Activated naive CD8-positive, alpha-beta T cell (primary cell): ENCODE measurements around the gene ROMO1.
A peak's percentile ranks its signal among the peaks of the same experiment; 100 is the strongest.
"Not testable (repeated sequence)": the region's sequence is repeated elsewhere in the genome, so short reads cannot be mapped to it uniquely, and the experiment has no call there.

Experiments
- H3K27ac Mint-ChIP-seq: one replicate; pipeline ENCODE4 v1.8.0; 2021; ENCODE audit warnings: mixed read lengths
- H3K27me3 Mint-ChIP-seq: one replicate; pipeline ENCODE4 v1.8.0; 2021; ENCODE audit warnings: mixed read lengths
- H3K36me3 Mint-ChIP-seq: one replicate; pipeline ENCODE4 v1.8.0; 2021; ENCODE audit warnings: mixed read lengths
- H3K4me1 Mint-ChIP-seq: one replicate; pipeline ENCODE4 v1.8.0; 2021; ENCODE audit warnings: low read depth, mixed read lengths
- H3K4me3 Mint-ChIP-seq: one replicate; pipeline ENCODE4 v1.8.0; 2021; ENCODE audit warnings: mild to moderate bottlenecking, mixed read lengths
- H3K9me3 Mint-ChIP-seq: one replicate; pipeline ENCODE4 v1.8.0; 2021; ENCODE audit warnings: low read depth, mixed read lengths

Gene ROMO1

DNA sequence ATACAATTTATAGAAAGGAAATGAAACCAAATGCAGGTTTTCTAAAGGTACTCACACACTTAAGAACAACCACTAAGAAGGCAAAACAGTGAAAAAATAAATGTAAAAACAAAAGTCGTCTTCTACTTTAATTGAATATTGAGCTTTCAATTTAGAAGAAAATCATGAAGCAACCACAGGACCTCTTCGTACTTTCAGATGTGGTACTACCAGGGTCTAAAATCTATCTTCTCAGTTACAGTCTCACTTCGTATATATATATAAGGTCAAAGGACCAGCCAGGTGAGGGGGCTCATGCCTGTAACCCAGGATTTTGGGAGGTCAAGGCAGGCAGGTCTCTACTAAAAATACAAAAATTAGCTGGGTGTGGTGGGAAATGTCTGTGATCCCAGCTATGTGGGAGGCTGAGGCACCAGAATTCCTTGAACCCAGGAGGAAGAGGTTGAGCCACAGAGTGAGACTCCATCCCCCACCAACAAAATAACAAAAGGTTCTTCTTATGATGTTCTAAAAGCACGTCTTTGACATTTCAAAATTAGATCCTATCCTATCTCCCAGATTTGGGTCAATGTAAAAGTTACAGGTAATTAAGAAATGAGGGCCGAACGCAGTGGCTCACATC is 12.5 kb downstream of the ROMO1 start:
- Mint-ChIP-seq H3K4me3 (peak overlapping the region; percentile 68), H3K36me3 (peaks cover 2% of the 10 kb centered on the region), H3K27me3 (no peaks in the 10 kb centered on the region), H3K9me3 (no peaks in the 10 kb centered on the region), H3K4me1 (peaks cover 63% of the 10 kb centered on the region), H3K27ac (peak overlapping the region; percentile 79)

DNA sequence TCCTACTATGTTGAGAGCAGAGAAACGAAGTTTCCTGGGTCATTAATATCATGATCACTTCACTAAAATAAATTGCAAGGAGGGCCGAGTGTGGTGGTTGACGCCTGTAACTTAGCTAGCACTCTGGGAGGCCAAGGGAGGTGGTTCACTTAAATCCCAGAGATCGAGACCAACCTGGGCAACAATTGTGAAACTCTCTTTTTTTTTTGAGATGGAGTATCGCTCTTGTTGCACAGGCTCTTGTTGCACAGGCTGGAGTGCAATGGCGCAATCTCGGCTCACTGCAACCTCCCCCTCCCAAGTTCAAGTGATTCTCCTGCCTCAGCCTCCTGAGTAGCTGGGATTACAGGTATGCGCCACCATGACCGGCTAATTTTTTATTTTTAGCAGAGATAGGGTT is 13.9 kb downstream of the ROMO1 start:
- not testable (repeated sequence) for H3K27me3 Mint-ChIP-seq, H3K36me3 Mint-ChIP-seq, H3K9me3 Mint-ChIP-seq
- H3K27ac Mint-ChIP-seq, result peak overlapping the region; percentile 41
- peak overlapping the region; percentile 40 for H3K4me3 Mint-ChIP-seq
- peaks cover 70% of the 10 kb centered on the region for H3K4me1 Mint-ChIP-seq

DNA sequence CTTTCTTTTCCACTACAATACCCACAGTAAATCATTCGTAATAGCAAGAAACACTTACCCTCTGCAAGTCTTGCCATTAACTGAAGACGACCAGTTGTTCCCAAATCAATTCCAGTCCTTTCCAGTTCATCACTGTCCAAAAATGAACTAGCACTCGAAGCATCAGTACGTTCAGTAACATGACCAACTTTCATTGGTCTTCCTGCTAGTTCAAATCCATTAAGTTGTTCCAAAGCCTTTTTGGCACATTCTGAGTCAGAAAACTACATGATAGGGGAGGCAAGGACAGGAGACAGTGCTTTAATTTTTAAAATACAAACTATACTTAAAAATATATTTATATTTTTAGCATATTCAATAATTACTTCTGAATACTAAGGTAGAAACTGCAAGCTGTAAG is 14.9 kb downstream of the ROMO1 start:
- H3K27ac Mint-ChIP-seq, result no peak overlapping the region
- H3K4me1 Mint-ChIP-seq, result peaks cover 64% of the 10 kb centered on the region

DNA sequence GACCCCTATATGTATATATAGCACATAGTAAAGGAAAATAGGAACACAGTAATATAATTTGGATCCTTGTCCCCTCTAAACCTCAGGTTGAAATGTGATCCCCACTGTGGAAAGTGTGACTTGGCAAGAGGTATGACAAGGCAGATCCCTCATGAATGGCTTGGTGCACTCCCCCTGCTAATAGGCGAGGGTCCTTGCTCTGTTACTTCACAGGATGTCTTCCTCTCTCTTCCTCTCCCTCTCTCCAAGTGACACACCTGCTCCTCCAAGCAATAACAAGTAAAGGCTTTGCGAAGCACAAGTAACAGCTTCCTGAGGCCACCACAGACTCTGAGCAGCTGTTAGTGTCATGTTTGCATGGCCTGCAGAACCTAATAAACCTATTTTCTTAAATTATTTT is 16.4 kb downstream of the ROMO1 start:
- Mint-ChIP-seq H3K27ac (peak overlapping the region; percentile 73), H3K27me3 (no peaks in the 10 kb centered on the region), H3K4me3 (no peak overlapping the region), H3K4me1 (peaks cover 57% of the 10 kb centered on the region), H3K9me3 (no peaks in the 10 kb centered on the region), H3K36me3 (peaks cover 2% of the 10 kb centered on the region)

More for the DNA sequence above, 14.9 kb downstream of the ROMO1 start:
- no peaks in the 10 kb centered on the region for H3K9me3 Mint-ChIP-seq
- peaks cover 2% of the 10 kb centered on the region for H3K36me3 Mint-ChIP-seq
- H3K27me3 Mint-ChIP-seq, result no peaks in the 10 kb centered on the region
- no peak overlapping the region for H3K4me3 Mint-ChIP-seq

DNA sequence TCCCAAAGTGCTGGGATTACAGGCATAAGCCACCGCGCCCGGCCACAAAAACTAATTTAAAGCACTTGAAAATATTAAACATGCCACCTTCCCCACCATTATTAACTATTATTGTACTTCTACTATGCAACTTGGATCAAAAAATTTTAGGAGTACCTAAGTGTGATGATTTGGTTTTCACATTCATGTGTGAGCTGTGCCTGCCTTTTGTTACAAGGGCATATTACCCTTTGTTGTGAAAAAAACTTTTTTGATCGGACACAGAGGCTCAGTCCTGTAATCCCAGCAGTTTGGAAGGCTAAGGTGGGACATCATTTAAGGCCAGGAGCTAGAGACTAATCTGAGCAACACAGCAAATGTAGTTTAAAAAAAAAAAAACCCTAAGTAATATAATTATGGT is 17.1 kb downstream of the ROMO1 start:
- H3K27me3 Mint-ChIP-seq, result no peaks in the 10 kb centered on the region
- H3K4me3 Mint-ChIP-seq, result no peak overlapping the region
- no peaks in the 10 kb centered on the region for H3K9me3 Mint-ChIP-seq
- H3K27ac Mint-ChIP-seq, result peak overlapping the region; percentile 17
- peaks cover 53% of the 10 kb centered on the region for H3K4me1 Mint-ChIP-seq
- H3K36me3 Mint-ChIP-seq, result peaks cover 2% of the 10 kb centered on the region

DNA sequence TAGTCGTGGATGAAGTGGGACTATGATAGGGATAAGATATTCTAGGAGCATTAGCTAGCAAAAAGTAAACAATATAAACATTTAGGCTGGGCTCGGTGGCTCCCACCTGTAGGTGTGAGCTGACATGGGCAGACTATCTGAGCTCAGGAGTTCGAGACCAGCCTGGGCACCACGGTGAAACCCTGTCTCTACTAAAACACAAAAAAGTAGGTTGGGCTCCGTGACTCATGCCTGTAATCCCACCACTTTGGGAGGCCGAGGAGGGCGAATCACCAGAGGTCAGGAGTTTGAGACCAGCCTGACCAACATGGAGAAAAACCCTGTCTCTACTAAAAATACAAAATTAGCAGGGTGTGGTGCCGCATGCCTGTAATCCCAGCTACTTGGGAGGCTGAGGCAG is 19.1 kb downstream of the ROMO1 start:
- Mint-ChIP-seq H3K4me1 (peaks cover 53% of the 10 kb centered on the region), H3K27ac (peak overlapping the region; percentile 61)
- H3K36me3 Mint-ChIP-seq, H3K4me3 Mint-ChIP-seq, H3K9me3 Mint-ChIP-seq, H3K27me3 Mint-ChIP-seq: not testable (repeated sequence)

DNA sequence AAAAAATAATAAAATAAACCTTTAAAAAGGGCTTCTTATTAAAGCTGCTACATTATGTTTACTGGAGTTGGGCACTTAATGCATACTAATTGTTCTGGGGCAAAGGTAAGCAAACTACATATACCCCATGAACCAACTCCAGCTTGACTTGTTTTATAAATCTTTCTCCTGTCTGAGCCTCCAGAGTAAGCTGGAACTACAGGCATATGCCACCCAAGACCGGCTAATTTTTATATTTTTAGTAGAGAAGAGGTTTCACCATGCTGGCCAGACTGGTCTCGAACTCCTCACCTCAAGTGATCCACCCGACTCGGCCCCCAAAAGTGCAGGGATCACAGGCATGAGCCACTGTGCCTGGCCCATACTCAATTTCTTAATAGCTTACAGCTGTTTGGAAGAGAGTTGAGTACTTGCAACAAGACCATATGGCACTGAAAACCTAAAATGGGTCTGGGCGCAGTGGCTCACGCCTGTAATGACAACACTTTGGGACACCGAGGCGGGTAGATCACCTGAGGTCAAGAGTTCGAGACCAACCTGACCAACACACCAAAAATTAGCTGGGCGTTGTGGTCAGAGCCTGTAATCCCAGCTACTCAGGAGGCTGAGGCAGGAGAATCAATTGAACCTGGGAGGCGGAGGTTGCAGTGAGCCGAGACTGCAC is 19.9 kb downstream of the ROMO1 start:
- no peaks in the 10 kb centered on the region for H3K27me3 Mint-ChIP-seq

DNA sequence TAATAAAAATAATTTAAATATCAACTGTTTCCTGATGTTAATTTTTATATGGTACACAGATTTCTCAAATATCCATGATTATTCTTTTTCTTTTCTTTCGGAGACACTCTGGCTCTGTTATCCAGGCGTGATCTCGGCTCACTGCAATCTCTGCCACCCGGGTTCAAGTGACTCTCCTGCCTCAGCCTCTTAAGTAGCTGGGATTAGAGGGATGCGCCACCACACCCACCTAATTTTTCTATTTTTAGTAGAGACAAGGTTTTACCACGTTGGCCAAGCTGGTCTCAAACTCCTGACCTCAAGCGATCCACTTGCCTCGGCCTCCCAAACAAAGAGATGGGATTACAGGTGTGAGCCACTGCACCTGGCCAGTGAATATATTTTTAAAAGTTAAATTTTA is 20.5 kb downstream of the ROMO1 start:
- H3K4me3 Mint-ChIP-seq, result no peak overlapping the region
- H3K4me1 Mint-ChIP-seq, result peaks cover 50% of the 10 kb centered on the region

More for the DNA sequence above, 19.9 kb downstream of the ROMO1 start:
- Mint-ChIP-seq H3K36me3 (peaks cover 4% of the 10 kb centered on the region), H3K4me3 (no peak overlapping the region), H3K9me3 (no peaks in the 10 kb centered on the region), H3K27ac (no peak overlapping the region), H3K4me1 (peaks cover 49% of the 10 kb centered on the region)

DNA sequence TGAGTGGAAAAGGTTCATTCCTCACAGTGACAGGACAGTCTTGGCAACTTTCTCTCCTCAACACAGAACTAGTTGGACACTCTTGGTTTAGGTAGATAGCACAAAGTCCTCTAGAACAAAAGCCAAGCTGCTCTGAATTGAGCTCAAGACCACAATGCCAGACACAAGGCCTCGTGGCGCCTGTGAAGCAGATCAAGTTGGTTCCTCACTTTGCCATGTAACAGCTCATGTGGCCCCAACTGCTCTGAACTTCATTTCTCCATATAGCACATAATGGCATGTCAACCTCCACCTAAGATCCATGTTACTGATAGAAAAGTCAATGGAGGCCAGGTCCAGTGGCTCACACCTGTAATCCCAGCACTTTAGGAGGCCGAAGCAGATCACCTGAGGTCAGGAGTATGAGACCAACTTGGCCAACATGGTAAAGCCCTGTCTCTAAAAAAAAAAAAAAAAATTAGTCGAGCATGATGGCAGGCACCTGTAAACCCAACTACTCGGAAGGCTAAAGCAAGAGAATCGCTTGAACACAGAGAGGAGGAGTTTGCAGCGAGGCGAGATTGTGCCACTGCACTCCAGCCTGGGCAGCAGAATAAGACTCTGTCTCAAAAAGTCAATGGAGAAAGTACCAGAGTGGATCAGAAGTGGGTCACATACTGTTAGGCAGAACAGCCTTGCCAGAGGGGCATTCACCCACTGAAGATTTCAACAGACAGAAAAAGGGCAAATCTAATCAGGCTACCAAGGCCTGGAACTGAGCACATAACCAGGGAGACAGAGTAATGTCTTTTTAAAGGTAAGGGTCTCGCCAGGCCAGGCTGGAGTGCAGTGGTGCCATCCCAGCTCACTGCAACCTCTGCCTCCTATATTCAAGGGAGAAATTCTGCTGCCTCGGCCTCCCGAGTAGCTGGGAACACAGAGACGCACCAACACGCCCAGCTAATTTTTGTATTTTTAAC is 21.2 kb downstream of the ROMO1 start:
- H3K9me3 Mint-ChIP-seq, result no peaks in the 10 kb centered on the region
- H3K4me3 Mint-ChIP-seq, result peak overlapping the region; percentile 23
- peaks cover 50% of the 10 kb centered on the region for H3K4me1 Mint-ChIP-seq
- peak overlapping the region; percentile 54 for H3K27ac Mint-ChIP-seq
- peaks cover 6% of the 10 kb centered on the region for H3K36me3 Mint-ChIP-seq
- no peaks in the 10 kb centered on the region for H3K27me3 Mint-ChIP-seq

More for the DNA sequence above, 20.5 kb downstream of the ROMO1 start:
- Mint-ChIP-seq H3K27me3 (no peaks in the 10 kb centered on the region), H3K27ac (no peak overlapping the region), H3K36me3 (peaks cover 4% of the 10 kb centered on the region), H3K9me3 (no peaks in the 10 kb centered on the region)

DNA sequence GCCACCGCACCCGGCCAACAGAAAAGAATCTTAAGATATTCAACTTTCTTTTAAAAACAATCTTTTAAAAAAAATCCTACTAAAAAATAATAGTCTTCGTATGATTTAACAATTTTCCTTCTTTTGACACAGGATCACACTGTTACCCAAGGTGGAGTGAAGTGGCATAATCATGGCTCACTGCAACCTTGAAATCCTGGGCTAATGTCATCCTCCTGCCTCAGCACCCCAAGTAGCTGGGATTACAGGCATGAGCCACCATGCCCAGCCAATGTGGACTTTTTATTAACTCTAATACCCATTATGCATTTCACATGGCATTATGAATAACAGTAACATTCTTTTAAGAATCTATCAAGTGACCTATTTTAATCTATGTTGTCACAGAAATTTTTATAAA is 22.0 kb downstream of the ROMO1 start:
- Mint-ChIP-seq H3K9me3 (no peaks in the 10 kb centered on the region), H3K27ac (peak overlapping the region; percentile 35), H3K27me3 (no peaks in the 10 kb centered on the region), H3K36me3 (peaks cover 6% of the 10 kb centered on the region), H3K4me1 (peaks cover 48% of the 10 kb centered on the region), H3K4me3 (no peak overlapping the region)

DNA sequence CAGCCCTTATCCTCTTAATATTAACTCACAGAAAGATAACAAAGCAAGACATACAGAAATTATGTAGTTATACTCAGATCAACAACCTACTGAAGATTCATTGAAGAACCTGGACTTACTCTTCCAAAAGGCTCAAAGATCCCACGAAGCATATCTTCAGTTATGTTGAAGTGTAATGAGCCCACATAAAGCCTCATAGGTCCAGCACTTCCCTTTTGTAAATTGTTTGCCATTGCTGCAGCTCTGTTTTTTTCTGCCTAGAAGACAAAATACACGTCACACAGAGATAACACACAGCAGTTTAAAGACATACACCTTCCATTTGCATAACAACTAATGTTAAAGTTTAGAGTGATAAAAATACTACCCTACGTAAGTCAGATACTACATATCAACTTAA is 22.4 kb downstream of the ROMO1 start:
- Mint-ChIP-seq H3K27me3 (no peaks in the 10 kb centered on the region), H3K9me3 (no peaks in the 10 kb centered on the region), H3K36me3 (peaks cover 6% of the 10 kb centered on the region), H3K4me1 (peaks cover 49% of the 10 kb centered on the region), H3K4me3 (peak overlapping the region; percentile 1), H3K27ac (peak overlapping the region; percentile 35)

DNA sequence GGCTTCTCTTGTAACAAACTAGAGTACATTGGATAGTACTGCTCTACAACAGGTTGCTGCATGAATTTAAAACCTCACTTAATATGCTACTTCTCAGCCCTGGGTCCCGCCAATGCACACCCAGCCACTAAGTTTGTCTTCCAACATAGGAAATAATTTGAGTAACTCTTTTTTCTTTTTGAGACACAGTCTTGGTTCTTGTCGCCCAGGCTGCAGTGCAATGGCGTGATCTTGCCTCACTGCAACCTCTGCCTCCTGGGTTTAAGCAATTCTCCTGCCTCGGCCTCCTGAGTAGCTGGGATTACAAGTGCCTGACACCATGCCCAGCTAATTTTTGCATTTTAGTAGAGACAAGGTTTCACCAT is 24.1 kb downstream of the ROMO1 start:
- H3K4me1 Mint-ChIP-seq, result peaks cover 45% of the 10 kb centered on the region
- H3K27me3 Mint-ChIP-seq, H3K9me3 Mint-ChIP-seq, H3K4me3 Mint-ChIP-seq, H3K36me3 Mint-ChIP-seq: not testable (repeated sequence)
- peak overlapping the region; percentile 61 for H3K27ac Mint-ChIP-seq

DNA sequence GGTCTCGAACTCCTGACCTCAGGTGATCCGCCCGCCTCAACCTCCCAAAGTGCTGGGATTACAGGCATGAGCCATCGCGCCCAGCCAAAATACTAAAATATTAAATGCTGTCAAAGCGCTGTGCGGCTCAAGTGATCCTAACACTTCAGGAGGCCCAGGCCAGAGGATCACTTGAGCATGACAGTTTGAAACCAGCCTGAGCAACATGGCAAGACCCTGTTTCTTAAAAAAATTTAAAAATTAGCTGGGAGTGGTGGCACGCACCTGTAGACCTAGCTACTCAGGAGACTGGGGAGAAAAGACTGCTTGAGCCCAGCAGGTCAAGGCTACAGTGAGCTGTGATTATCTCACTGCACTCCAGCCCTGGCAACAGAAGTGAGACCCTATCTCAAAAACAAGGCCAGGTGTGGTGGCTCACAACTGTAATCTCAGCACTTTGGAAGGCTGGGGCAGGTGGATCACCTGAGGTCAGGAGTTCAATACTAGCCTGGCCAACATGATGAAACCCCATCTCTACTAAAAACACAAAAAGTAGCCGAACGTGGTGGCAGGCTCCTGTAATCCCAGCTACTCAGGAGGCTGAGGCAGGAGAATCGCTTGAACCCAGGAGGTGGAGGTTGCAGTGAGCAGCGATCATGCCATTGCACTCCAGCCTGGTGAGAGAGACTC is 24.6 kb downstream of the ROMO1 start:
- not testable (repeated sequence) for H3K9me3 Mint-ChIP-seq, H3K36me3 Mint-ChIP-seq, H3K4me3 Mint-ChIP-seq, H3K27me3 Mint-ChIP-seq
- Mint-ChIP-seq H3K27ac (peak overlapping the region; percentile 46), H3K4me1 (peaks cover 44% of the 10 kb centered on the region)

DNA sequence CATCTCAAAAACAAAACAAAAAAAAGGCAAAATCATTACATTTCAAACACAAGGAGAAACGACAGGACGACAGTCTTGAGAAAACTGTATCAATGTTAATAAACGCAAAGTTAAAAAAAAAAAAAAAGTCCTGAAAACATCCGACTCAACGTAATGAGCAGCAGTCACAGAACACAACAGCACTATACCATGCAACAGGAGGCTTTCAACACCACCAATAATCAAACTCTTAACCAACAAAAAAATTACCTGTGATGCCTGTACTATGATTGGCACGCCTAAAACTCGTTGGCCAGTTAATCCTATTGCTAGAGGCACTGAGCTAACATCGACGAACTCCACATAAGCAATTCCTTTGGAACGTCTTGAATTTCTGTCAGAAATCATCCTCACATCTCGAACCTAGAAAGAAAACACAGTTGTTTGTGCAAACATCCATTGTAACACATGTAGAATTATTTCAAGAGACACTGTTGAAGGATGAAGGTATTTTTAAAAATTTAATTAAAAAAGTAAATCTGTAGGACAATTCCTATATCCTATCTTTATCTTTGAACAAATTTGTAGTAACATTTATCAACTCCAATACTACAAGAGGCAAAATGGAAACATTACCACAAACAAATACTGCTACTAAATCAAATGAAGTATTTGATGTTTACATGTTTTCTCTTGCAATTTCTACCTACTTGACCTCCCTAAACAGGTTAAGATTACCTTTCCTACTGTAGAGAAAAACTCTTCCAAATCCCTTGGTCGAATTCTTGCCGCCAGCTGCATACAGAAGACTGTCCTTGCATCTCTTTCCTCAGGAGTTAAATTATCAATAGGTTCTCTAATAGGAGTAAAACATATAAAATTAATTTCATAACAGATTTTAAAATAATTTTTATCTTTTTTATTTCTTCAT is 25.4 kb downstream of the ROMO1 start:
- peaks cover 46% of the 10 kb centered on the region for H3K4me1 Mint-ChIP-seq
- H3K36me3 Mint-ChIP-seq, result peaks cover 6% of the 10 kb centered on the region
- no peak overlapping the region for H3K4me3 Mint-ChIP-seq
- H3K9me3 Mint-ChIP-seq, result no peaks in the 10 kb centered on the region
- H3K27me3 Mint-ChIP-seq, result no peaks in the 10 kb centered on the region
- peak overlapping the region; percentile 75 for H3K27ac Mint-ChIP-seq
